Spleen (tissue), 7 donors: ENCODE measurements around the gene CDK1.

ENCODE experiments used
- POLR2AphosphoS5 ChIP-seq, 3 donors: sonication (generic); formaldehyde crosslinking; IDR thresholded peaks; one replicate each; pipeline ENCODE4 v1.5.1; 2017; ENCODE audit warnings: antibody characterized with exemption in 3 of 3
- TF ChIP-seq, protein P1 (sequence below), 11 experiments: fragments of 200-600 bp in 7 of 11; fragments of 450-650 bp in 4 of 11; sonication (generic) in 4 of 11; IDR thresholded peaks in 8 of 11; conservative IDR thresholded peaks in 3 of 11; 1 replicate in 7 of 11; 2 replicates in 4 of 11; pipeline versions ENCODE4 v1.4.0 to v1.8.0; 2016 to 2021; ENCODE audit warnings: antibody characterized with exemption in 11 of 11, inconsistent platforms in 4 of 11, mild to moderate bottlenecking in 1 of 11
- donor health status: DM: no; HTN: no; CAD: no; lungs with moderate emphysema.
- donor health status: DM: no; HTN: no; CAD: no.
- donor health status: DM: no; HTN: no; CAD: no.

DNA sequence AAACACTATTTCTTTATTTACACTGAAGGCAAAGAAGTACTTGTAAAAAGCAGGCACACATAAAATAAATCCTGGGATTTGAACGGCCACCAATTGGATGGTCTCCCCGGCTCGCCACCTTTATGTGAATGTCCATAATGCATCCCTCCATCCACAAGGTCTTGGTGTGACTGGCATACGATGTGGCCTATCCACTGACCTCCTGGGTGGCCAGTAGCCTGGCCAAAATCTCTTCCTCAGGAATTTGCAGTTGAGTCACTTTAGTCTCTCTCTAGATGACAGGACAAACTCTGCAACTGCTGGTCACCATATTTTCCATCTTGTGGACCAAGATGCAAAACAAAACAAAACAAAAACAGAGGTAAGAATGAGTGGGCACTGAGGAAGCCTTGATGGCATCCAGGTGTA lies 39.1 kb downstream of the CDK1 start:
- TF ChIP-seq, protein P1, sequence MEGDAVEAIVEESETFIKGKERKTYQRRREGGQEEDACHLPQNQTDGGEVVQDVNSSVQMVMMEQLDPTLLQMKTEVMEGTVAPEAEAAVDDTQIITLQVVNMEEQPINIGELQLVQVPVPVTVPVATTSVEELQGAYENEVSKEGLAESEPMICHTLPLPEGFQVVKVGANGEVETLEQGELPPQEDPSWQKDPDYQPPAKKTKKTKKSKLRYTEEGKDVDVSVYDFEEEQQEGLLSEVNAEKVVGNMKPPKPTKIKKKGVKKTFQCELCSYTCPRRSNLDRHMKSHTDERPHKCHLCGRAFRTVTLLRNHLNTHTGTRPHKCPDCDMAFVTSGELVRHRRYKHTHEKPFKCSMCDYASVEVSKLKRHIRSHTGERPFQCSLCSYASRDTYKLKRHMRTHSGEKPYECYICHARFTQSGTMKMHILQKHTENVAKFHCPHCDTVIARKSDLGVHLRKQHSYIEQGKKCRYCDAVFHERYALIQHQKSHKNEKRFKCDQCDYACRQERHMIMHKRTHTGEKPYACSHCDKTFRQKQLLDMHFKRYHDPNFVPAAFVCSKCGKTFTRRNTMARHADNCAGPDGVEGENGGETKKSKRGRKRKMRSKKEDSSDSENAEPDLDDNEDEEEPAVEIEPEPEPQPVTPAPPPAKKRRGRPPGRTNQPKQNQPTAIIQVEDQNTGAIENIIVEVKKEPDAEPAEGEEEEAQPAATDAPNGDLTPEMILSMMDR (IDR thresholded peaks at IDR 0.05 in 8 of 11, conservative IDR thresholded peaks at IDR 0.05 in 3 of 11), result no peak
- no peak for TF ChIP-seq POLR2AphosphoS5 (IDR thresholded peaks at IDR 0.05)
